Measurements from ENCODE around the gene GLRA3.

Gene GLRA3

GRCh38 chr4:174835536-174835935 is 6.5 kb upstream of the GLRA3 start:
- TF ChIP-seq RAD21 (IDR thresholded peaks at IDR 0.05; ENCODE audit: low read depth): no peak
- TF ChIP-seq CREB1 (IDR thresholded peaks at IDR 0.05; ENCODE audit: low read depth): no peak
- TF ChIP-seq TCF12 (IDR thresholded peaks at IDR 0.05; ENCODE audit: low read depth): no peak
- TF ChIP-seq FOXM1 (IDR thresholded peaks at IDR 0.05; ENCODE audit: borderline replicate concordance, low read depth): no peak

GRCh38 chr4:174834477-174834876 is 5.4 kb upstream of the GLRA3 start:
- TF ChIP-seq MAX (IDR thresholded peaks at IDR 0.05) (no peak), CREB1 (IDR thresholded peaks at IDR 0.05; ENCODE audit: low read depth) (no peak), RAD21 (IDR thresholded peaks at IDR 0.05; ENCODE audit: low read depth) (no peak), TCF12 (IDR thresholded peaks at IDR 0.05; ENCODE audit: low read depth) (no peak), TAF1 (IDR thresholded peaks at IDR 0.05; ENCODE audit: low read depth) (no peak), REST (IDR thresholded peaks at IDR 0.05; ENCODE audit: low read depth) (no peak), USF1 (IDR thresholded peaks at IDR 0.05) (no peak)

- no peak for TF ChIP-seq RAD21 (IDR thresholded peaks at IDR 0.05; ENCODE audit: low read depth)
- no peak for TF ChIP-seq EP300 (IDR thresholded peaks at IDR 0.05; ENCODE audit: borderline replicate concordance)
- no peak for TF ChIP-seq REST (IDR thresholded peaks at IDR 0.05; ENCODE audit: low read depth)
- no peak for TF ChIP-seq TCF12 (IDR thresholded peaks at IDR 0.05; ENCODE audit: low read depth)
- no peak for TF ChIP-seq CREB1 (IDR thresholded peaks at IDR 0.05; ENCODE audit: low read depth)
- TF ChIP-seq YY1 (IDR thresholded peaks at IDR 0.05; ENCODE audit: low read depth): no peak
- no peak for TF ChIP-seq USF1 (IDR thresholded peaks at IDR 0.05)
- no peak for TF ChIP-seq CEBPB (IDR thresholded peaks at IDR 0.05)
- no peak for TF ChIP-seq TAF1 (IDR thresholded peaks at IDR 0.05; ENCODE audit: low read depth)
- no peak for TF ChIP-seq ZBTB7A (IDR thresholded peaks at IDR 0.05; ENCODE audit: low read depth)
- TF ChIP-seq TEAD4 (IDR thresholded peaks at IDR 0.05): no peak
- no peak for TF ChIP-seq MAX (IDR thresholded peaks at IDR 0.05)
- no peak for TF ChIP-seq EGR1 (IDR thresholded peaks at IDR 0.05)
- no peak for TF ChIP-seq NFIC (IDR thresholded peaks at IDR 0.05)
- no peak for TF ChIP-seq FOXM1 (IDR thresholded peaks at IDR 0.05; ENCODE audit: borderline replicate concordance, low read depth)
Observed at GRCh38 chr4:174826660-174827059, 2.4 kb downstream of the GLRA3 start.

GRCh38 chr4:174815282-174815681 is 13.8 kb downstream of the GLRA3 start:
- no peak for TF ChIP-seq CREB1 (IDR thresholded peaks at IDR 0.05; ENCODE audit: low read depth)

GRCh38 chr4:174813292-174813691 is 15.8 kb downstream of the GLRA3 start:
- TF ChIP-seq CEBPB (IDR thresholded peaks at IDR 0.05) (no peak), TEAD4 (IDR thresholded peaks at IDR 0.05) (no peak), ZBTB7A (IDR thresholded peaks at IDR 0.05; ENCODE audit: low read depth) (no peak), USF1 (IDR thresholded peaks at IDR 0.05) (no peak), TCF12 (IDR thresholded peaks at IDR 0.05; ENCODE audit: low read depth) (no peak), CREB1 (IDR thresholded peaks at IDR 0.05; ENCODE audit: low read depth) (no peak), MAX (IDR thresholded peaks at IDR 0.05) (no peak), YY1 (IDR thresholded peaks at IDR 0.05; ENCODE audit: low read depth) (no peak), TAF1 (IDR thresholded peaks at IDR 0.05; ENCODE audit: low read depth) (no peak), NFIC (IDR thresholded peaks at IDR 0.05) (no peak), REST (IDR thresholded peaks at IDR 0.05; ENCODE audit: low read depth) (no peak), EGR1 (IDR thresholded peaks at IDR 0.05) (no peak), EP300 (IDR thresholded peaks at IDR 0.05; ENCODE audit: borderline replicate concordance) (no peak)

Measured in Ishikawa (cell line).